DOHH2 (cell line): ENCODE data around the gene LRRC42.

Source experiments
- CTCF ChIP-seq: fragments of 200-600 bp; sonication (generic); IDR thresholded peaks from one replicate; pipeline ENCODE4 v1.5.1; 2014; ENCODE audit warnings: antibody characterized with exemption, mild to moderate bottlenecking, low read depth, low read length; ENCODE audit not compliant: poor library complexity, severe bottlenecking
- EZH2phosphoT487 ChIP-seq: fragments of 200-600 bp; sonication (generic); IDR thresholded peaks from 2 replicates; pipeline ENCODE4 v1.6.1; 2017; ENCODE audit warnings: borderline replicate concordance, mild to moderate bottlenecking, antibody characterized with exemption, low read length, moderate library complexity, mixed read lengths

DNA sequence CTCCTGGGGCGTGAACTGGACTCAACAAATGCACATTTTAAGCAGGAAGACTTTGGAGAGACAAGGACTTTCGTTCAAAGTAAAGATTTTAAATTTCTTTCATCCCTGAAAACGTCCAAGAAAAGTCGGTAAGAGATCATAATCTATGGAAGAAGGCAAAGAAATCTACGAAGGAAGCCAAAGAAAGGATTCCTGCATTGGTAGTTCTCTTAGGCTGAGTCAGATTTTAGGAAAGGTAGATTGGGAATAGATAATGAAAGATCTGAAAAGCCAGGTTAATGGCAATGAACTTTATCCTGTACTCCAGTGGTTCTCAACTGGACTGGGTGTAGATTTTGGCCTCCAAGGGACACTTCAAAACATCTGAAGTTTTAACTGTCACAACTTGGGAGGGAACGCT lies 3.1 kb upstream of the LRRC42 start:
- TF ChIP-seq CTCF = no peak
- TF ChIP-seq EZH2phosphoT487 = no peak
